Panc1 (cell line): ENCODE results near the gene CLK4. TPM values are rescaled to one million over a fixed set of nuclear protein-coding genes. Genes with fewer than 3 reads are reported as not detected.
A peak's percentile ranks its signal among the peaks of the same experiment; 100 is the strongest.

Experiments used
- ATAC-seq: fragments of 200-7000 bp; cut with Tn5 transposase; 2 replicates; pipeline ENCODE4 v1.9.1; 2020; ENCODE audit warnings: mild to moderate bottlenecking, moderate library complexity
- BruUV-seq: library from RNA; stranded (reverse); fragments of 400-500 nt; replicated peaks from 2 replicates; lab custom pipeline; 2021; lab: Mats Ljungman, UMichigan
- CTCF ChIA-PET: fragments of 300-600 bp; sonication (Branson Sonifier 250); formaldehyde crosslinking; loops from one replicate; lab custom pipeline; 2022; ENCODE audit warnings: antibody characterized with exemption; lab: Charles Lee
- POLR2A ChIA-PET: fragments of 300-600 bp; sonication (Branson Sonifier 250); formaldehyde crosslinking; loops from one replicate; lab custom pipeline; 2022; ENCODE audit warnings: antibody characterized with exemption; lab: Charles Lee
- DNase-seq: peaks from one replicate; pipeline ENCODE4 v3.0.0-alpha.2; 2010; ENCODE audit warnings: low read depth, low spot score
- H3K27ac ChIP-seq: 2 replicates; pipeline ENCODE4 v1.5.1; 2011; ENCODE audit warnings: mild to moderate bottlenecking, low read length, inconsistent platforms
- H3K27me3 ChIP-seq: fragments of 200-500 bp; sonication (Bioruptor generic); 2 replicates; pipeline ENCODE4 v1.6.0; 2014; ENCODE audit warnings: low read length, inconsistent platforms; ENCODE audit not compliant: control insufficient read depth, insufficient read depth
- H3K36me3 ChIP-seq: fragments of 200-500 bp; sonication (Bioruptor generic); 2 replicates; pipeline ENCODE4 v1.5.1; 2014; ENCODE audit warnings: inconsistent platforms, mild to moderate bottlenecking, low read length, moderate library complexity; ENCODE audit not compliant: control insufficient read depth, insufficient read depth
- H3K4me1 ChIP-seq: 2 replicates; pipeline ENCODE4 v1.5.1; 2011; ENCODE audit warnings: inconsistent platforms, mild to moderate bottlenecking, low read length, moderate library complexity; ENCODE audit not compliant: control insufficient read depth, insufficient read depth
- H3K4me3 ChIP-seq, 2 experiments: 2 replicates each; pipeline ENCODE4 v1.5.1; 2011 to 2012; ENCODE audit warnings: low read depth in 2 of 2, low read length in 2 of 2, mild to moderate bottlenecking in 2 of 2, inconsistent platforms in 1 of 2, moderate library complexity in 1 of 2
- H3K9me3 ChIP-seq: fragments of 200-500 bp; sonication (Bioruptor generic); 2 replicates; pipeline ENCODE4 v1.5.1; 2014; ENCODE audit warnings: low read depth, mild to moderate bottlenecking, inconsistent platforms, low read length, moderate library complexity; ENCODE audit not compliant: control insufficient read depth, insufficient read depth
- POLR2AphosphoS5 ChIP-seq: IDR thresholded peaks from 2 replicates; pipeline ENCODE4 v1.6.1; 2012; ENCODE audit warnings: mild to moderate bottlenecking, low read depth, low read length, moderate library complexity
- SIN3A ChIP-seq: IDR thresholded peaks from 2 replicates; pipeline ENCODE4 v1.6.1; 2012; ENCODE audit warnings: low read depth, mild to moderate bottlenecking, low read length, moderate library complexity, borderline replicate concordance; ENCODE audit not compliant: insufficient read depth
- TCF7L2 ChIP-seq: IDR thresholded peaks from 2 replicates; pipeline ENCODE4 v1.6.1; 2011; ENCODE audit warnings: mild to moderate bottlenecking, low read depth, low read length, inconsistent platforms
- in situ Hi-C: cut with HindIII; loops from 2 replicates; pipeline ENCODE4 v1.10.0; 2016; ENCODE audit warnings: low sequenced_read_pairs, low pct_unique_long_range_greater_than_20kb
- intact Hi-C: fragments of 100-400 bp; cut with micrococcal nuclease; formaldehyde crosslinking; loops from one replicate; pipeline ENCODE4 v1.10.0; 2022; ENCODE audit not compliant: unreplicated experiment
- total RNA-seq: library from RNA; stranded (reverse); gene quantifications from one replicate; pipeline ENCODE4 v1.2.1, GENCODE V29; 2021; ENCODE audit not compliant: unreplicated experiment
- TF ChIP-seq, protein P1 (sequence below), 2 experiments: IDR thresholded peaks; 2 replicates each; pipeline ENCODE4 v1.6.1; 2011 to 2012; ENCODE audit warnings: low read depth in 2 of 2, control low read depth in 1 of 2, low read length in 1 of 2, mild to moderate bottlenecking in 1 of 2, moderate library complexity in 1 of 2; ENCODE audit not compliant: insufficient read depth in 1 of 2
- TF ChIP-seq, protein P2 (sequence below): fragments of 450-650 bp; IDR thresholded peaks from 2 replicates; pipeline ENCODE4 v1.5.1; 2017; ENCODE audit warnings: mild to moderate bottlenecking

CLK4 gene
- total RNA-seq, 1 experiment from 2014 or later = 23.4 TPM

DNA sequence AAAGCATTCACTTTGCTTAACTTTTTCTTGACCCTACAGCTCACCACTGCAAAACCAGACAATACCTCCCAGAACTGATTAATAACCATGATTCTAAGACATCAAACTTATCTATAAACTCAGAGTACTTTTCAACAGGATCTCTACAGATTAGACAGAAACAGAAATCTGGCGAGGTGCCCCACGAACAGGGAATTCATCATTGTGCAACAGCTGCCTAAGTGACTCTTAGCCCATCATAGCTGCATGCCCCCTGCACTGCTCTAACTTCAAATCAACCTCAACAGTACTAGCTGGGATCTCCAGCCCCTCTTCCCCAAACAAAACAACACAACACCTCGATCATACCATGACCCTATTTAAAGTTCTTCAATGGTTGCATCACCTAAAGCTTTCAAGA, 20.6 kb downstream of the CLK4 start:
- ATAC-seq = no peak
- Histone ChIP-seq H3K36me3 (peaks cover 44% of the 10 kb centered on the region), H3K27ac (no peak overlapping the region), H3K9me3 (no peaks in the 10 kb centered on the region; the same call in 1 of the 2 replicates), H3K4me3 (no peak overlapping the region), H3K4me1 (no peaks in the 10 kb centered on the region), H3K27me3 (no peaks in the 10 kb centered on the region)
- in situ Hi-C loops (no loop called here), intact Hi-C loops (no loop called here)
- BruUV-seq = no TSS peak
- ChIA-PET POLR2A (interaction anchor here (0.5 kb wide), 1 partner anchor 12 kb away, joined by 3 read pairs; no protein-coding TSS in a partner anchor), CTCF (no interaction called here)
- TF ChIP-seq, protein P1, sequence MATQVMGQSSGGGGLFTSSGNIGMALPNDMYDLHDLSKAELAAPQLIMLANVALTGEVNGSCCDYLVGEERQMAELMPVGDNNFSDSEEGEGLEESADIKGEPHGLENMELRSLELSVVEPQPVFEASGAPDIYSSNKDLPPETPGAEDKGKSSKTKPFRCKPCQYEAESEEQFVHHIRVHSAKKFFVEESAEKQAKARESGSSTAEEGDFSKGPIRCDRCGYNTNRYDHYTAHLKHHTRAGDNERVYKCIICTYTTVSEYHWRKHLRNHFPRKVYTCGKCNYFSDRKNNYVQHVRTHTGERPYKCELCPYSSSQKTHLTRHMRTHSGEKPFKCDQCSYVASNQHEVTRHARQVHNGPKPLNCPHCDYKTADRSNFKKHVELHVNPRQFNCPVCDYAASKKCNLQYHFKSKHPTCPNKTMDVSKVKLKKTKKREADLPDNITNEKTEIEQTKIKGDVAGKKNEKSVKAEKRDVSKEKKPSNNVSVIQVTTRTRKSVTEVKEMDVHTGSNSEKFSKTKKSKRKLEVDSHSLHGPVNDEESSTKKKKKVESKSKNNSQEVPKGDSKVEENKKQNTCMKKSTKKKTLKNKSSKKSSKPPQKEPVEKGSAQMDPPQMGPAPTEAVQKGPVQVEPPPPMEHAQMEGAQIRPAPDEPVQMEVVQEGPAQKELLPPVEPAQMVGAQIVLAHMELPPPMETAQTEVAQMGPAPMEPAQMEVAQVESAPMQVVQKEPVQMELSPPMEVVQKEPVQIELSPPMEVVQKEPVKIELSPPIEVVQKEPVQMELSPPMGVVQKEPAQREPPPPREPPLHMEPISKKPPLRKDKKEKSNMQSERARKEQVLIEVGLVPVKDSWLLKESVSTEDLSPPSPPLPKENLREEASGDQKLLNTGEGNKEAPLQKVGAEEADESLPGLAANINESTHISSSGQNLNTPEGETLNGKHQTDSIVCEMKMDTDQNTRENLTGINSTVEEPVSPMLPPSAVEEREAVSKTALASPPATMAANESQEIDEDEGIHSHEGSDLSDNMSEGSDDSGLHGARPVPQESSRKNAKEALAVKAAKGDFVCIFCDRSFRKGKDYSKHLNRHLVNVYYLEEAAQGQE (IDR thresholded peaks at IDR 0.05; ENCODE audit: insufficient read depth in 1 of 2, low read depth in 2 of 2, low read length in 1 of 2) = no peak
- DNase-seq = no peak

DNA sequence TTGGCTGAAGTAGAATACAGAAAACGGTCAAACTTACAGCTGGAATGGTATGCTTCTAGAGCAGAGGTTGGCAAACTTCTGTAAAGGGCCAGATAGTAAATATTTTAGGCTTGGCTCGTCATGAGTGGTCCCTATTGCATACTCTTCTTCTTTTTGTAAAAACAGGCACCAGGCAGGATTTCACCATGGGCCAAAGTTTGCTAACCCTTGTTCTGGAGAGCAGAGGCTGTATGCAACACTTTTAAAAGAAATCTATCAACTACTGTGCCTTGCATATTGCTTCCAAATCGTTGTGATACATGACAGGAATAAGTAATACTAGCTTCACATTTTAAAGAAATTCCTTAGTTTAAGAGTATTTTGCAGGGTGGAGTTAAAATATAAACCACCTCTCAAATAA, 21.1 kb downstream of the CLK4 start:
- in situ Hi-C loops (no loop called here), intact Hi-C loops (no loop called here)
- H3K36me3 ChIP-seq = peaks cover 41% of the 10 kb centered on the region
- BruUV-seq = TSS peak; percentile 12
- TF ChIP-seq, protein P2, sequence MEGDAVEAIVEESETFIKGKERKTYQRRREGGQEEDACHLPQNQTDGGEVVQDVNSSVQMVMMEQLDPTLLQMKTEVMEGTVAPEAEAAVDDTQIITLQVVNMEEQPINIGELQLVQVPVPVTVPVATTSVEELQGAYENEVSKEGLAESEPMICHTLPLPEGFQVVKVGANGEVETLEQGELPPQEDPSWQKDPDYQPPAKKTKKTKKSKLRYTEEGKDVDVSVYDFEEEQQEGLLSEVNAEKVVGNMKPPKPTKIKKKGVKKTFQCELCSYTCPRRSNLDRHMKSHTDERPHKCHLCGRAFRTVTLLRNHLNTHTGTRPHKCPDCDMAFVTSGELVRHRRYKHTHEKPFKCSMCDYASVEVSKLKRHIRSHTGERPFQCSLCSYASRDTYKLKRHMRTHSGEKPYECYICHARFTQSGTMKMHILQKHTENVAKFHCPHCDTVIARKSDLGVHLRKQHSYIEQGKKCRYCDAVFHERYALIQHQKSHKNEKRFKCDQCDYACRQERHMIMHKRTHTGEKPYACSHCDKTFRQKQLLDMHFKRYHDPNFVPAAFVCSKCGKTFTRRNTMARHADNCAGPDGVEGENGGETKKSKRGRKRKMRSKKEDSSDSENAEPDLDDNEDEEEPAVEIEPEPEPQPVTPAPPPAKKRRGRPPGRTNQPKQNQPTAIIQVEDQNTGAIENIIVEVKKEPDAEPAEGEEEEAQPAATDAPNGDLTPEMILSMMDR = no peak
- TF ChIP-seq TCF7L2 (no peak), SIN3A (no peak), POLR2AphosphoS5 (no peak)
- TF ChIP-seq, protein P1 (IDR thresholded peaks at IDR 0.05; ENCODE audit: insufficient read depth in 1 of 2, low read depth in 2 of 2, low read length in 1 of 2) = no peak
- no peaks in the 10 kb centered on the region for H3K27me3 ChIP-seq
- ChIA-PET CTCF (no interaction called here), POLR2A (no interaction called here)
- no peak for ATAC-seq
- no peak overlapping the region for H3K4me3 ChIP-seq
- DNase-seq = no peak
- no peak overlapping the region for H3K27ac ChIP-seq
- H3K4me1 ChIP-seq = no peaks in the 10 kb centered on the region
- H3K9me3 ChIP-seq = no peaks in the 10 kb centered on the region; the same call in 1 of the 2 replicates
